Spleen (tissue), 11 donors: ENCODE results near the gene AFM. TPM values are rescaled to one million over a fixed set of nuclear protein-coding genes. Genes with fewer than 3 reads are reported as not detected.

ENCODE experiments used
- DNase-seq: peaks from one replicate; pipeline ENCODE4 v3.0.0-alpha.2; 2020
- H3K27ac ChIP-seq, 8 donors: fragments of 200-600 bp; sonication (generic) in 7 of 8; 1 replicate in 4 of 8; 2 replicates in 4 of 8; pipeline versions ENCODE4 v1.5.0 to v1.8.0; 2016 to 2021; ENCODE audit warnings: inconsistent platforms in 4 of 8, mild to moderate bottlenecking in 4 of 8, moderate library complexity in 1 of 8
- H3K27me3 ChIP-seq, 7 donors: fragments of 200-600 bp; sonication (generic) in 6 of 7; replicated peaks in 1 of 7; 1 replicate in 4 of 7; 2 replicates in 3 of 7; pipeline versions ENCODE4 v1.5.0 to v1.8.0; 2016 to 2021; ENCODE audit warnings: inconsistent platforms in 3 of 7, mild to moderate bottlenecking in 1 of 7
- H3K36me3 ChIP-seq, 6 donors: fragments of 200-600 bp; sonication (generic) in 5 of 6; 1 replicate in 4 of 6; 2 replicates in 2 of 6; pipeline versions ENCODE4 v1.5.0 to v1.8.0; 2016 to 2021; ENCODE audit warnings: inconsistent platforms in 2 of 6
- H3K4me1 ChIP-seq, 6 donors: fragments of 200-600 bp; sonication (generic) in 5 of 6; 1 replicate in 3 of 6; 2 replicates in 3 of 6; pipeline versions ENCODE4 v1.5.0 to v1.8.0; 2016 to 2021; ENCODE audit warnings: inconsistent platforms in 3 of 6
- H3K4me3 ChIP-seq, 8 donors: fragments of 200-600 bp; sonication (generic) in 7 of 8; 1 replicate in 4 of 8; 2 replicates in 4 of 8; pipeline versions ENCODE4 v1.5.0 to v1.8.0; 2016 to 2021; ENCODE audit warnings: inconsistent platforms in 4 of 8, mild to moderate bottlenecking in 4 of 8, moderate library complexity in 2 of 8
- H3K9me3 ChIP-seq, 8 donors: fragments of 200-600 bp; sonication (generic) in 7 of 8; 1 replicate in 4 of 8; 2 replicates in 4 of 8; pipeline versions ENCODE4 v1.5.0 to v1.8.0; 2016 to 2021; ENCODE audit warnings: inconsistent platforms in 4 of 8
- POLR2A ChIP-seq, 3 donors: fragments of 450-650 bp; IDR thresholded peaks; one replicate each; pipeline ENCODE4 v1.5.1; 2017; ENCODE audit warnings: antibody characterized with exemption in 3 of 3, mild to moderate bottlenecking in 1 of 3
- POLR2AphosphoS5 ChIP-seq, 3 donors: sonication (generic); formaldehyde crosslinking; IDR thresholded peaks; one replicate each; pipeline ENCODE4 v1.5.1; 2017; ENCODE audit warnings: antibody characterized with exemption in 3 of 3
- WGBS, 5 donors: extraction: QIAGEN DNeasy Blood & Tissue Kit in 3 of 5; methylation state at CpG; one replicate each; pipeline versions ENCODE4 v1.1.5 to v1.1.7; 2013 to 2018; 5-methylcytosine and 5-hydroxymethylcytosine counted together
- intact Hi-C: fragments of 100-400 bp; cut with DNase I; formaldehyde crosslinking; loops from one replicate; pipeline ENCODE4 v1.15.0; 2023; ENCODE audit warnings: low total_unique reads
- polyA plus RNA-seq, 3 donors: library from polyadenylated mRNA; stranded (reverse); fragments of 200-250 nt; gene quantifications; one replicate each; pipeline ENCODE4 v1.2.1, GENCODE V29; 2013
- total RNA-seq, 7 donors: library from RNA; depleted of rRNA in 3 of 7; stranded (reverse); fragments of >200 nt in 3 of 7; fragmentation: NEBNext Ultra II Directional in 4 of 7; extraction: Animal tissue kit (Norgen Biotek cat#: 25700) in 4 of 7; gene quantifications; one replicate each; pipeline versions ENCODE4 v1.1.0 to v1.2.1, GENCODE V29; 2016 to 2021
- TF ChIP-seq, protein P1 (sequence below), 11 experiments: fragments of 200-600 bp in 7 of 11; fragments of 450-650 bp in 4 of 11; sonication (generic) in 4 of 11; IDR thresholded peaks in 8 of 11; conservative IDR thresholded peaks in 3 of 11; 1 replicate in 7 of 11; 2 replicates in 4 of 11; pipeline versions ENCODE4 v1.4.0 to v1.8.0; 2016 to 2021; ENCODE audit warnings: antibody characterized with exemption in 11 of 11, inconsistent platforms in 4 of 11, mild to moderate bottlenecking in 1 of 11
- donor health status: healthy with polysubstance abuse.
- donor health status: DM: no; HTN: no; CAD: no; lungs with moderate emphysema.
- donor health status: DM: no; HTN: no; CAD: no.
- donor health status: Bipolar disorder and iron deficiency.
- donor health status: healthy.
- donor health status: DM: no; HTN: no; CAD: no.
- donor health status: DM: yes; HTN: yes; CAD: no.

Gene AFM
- total and polyA plus RNA-seq, 10 donors = not detected

DNA sequence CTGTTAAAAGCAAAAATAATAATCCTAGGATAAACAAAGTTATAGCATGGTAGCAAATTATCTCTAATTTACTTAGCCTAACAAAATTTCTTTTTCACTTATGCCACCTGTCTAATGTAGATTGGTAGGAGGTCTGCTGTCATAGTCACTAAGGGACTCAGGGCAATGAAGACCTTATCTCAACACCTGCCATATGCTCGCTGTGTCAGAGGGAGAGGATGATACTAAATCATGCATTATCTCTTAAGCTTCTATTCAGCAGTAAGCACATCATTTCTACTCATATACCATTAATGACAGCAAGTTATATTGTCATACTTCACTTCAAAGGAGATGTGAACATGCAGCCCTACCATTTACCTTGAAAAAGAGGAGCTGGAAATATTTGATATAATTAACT, 44.1 kb downstream of the AFM start:
- Histone ChIP-seq H3K27ac (no peak overlapping the region), H3K4me1 (no peaks in the 10 kb centered on the region), H3K4me3 (no peak overlapping the region), H3K27me3 (no peaks in the 10 kb centered on the region), H3K9me3 (no peaks in the 10 kb centered on the region), H3K36me3 (no peaks in the 10 kb centered on the region)
- DNase-seq = no peak
- TF ChIP-seq, protein P1, sequence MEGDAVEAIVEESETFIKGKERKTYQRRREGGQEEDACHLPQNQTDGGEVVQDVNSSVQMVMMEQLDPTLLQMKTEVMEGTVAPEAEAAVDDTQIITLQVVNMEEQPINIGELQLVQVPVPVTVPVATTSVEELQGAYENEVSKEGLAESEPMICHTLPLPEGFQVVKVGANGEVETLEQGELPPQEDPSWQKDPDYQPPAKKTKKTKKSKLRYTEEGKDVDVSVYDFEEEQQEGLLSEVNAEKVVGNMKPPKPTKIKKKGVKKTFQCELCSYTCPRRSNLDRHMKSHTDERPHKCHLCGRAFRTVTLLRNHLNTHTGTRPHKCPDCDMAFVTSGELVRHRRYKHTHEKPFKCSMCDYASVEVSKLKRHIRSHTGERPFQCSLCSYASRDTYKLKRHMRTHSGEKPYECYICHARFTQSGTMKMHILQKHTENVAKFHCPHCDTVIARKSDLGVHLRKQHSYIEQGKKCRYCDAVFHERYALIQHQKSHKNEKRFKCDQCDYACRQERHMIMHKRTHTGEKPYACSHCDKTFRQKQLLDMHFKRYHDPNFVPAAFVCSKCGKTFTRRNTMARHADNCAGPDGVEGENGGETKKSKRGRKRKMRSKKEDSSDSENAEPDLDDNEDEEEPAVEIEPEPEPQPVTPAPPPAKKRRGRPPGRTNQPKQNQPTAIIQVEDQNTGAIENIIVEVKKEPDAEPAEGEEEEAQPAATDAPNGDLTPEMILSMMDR (IDR thresholded peaks at IDR 0.05 in 8 of 11, conservative IDR thresholded peaks at IDR 0.05 in 3 of 11) = no peak
- TF ChIP-seq POLR2AphosphoS5 (IDR thresholded peaks at IDR 0.05) = no peak
- TF ChIP-seq POLR2A (IDR thresholded peaks at IDR 0.05) = no peak
- intact Hi-C loops = no loop called here
- 61 to 88% (median 74%) methylated on average over 1 of the region's 1 CpG for WGBS, 5 donors

DNA sequence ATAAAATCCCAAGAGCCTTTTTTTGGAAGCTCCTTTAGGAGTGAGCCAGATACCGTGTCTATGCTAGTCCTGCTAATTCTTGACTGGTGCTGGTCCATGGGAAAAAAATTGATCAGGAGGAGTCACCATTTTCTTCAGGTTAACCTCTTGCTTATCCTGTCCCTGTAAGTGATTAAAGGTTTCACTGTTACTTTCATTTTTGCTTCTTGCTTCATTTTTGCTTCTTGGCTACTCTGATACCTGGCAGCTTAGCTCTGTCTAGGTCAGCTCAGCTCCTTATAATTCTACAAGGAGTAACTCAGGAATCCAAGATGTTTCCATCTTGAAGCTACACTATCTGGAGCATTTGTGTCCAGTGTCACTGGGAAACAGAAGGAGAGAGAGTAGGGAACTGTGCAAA, 45.7 kb downstream of the AFM start:
- no peak overlapping the region for H3K4me3 ChIP-seq
- no peaks in the 10 kb centered on the region for H3K4me1 ChIP-seq
- DNase-seq = no peak
- no peaks in the 10 kb centered on the region for H3K36me3 ChIP-seq
- 77 to 100% (median 90%) methylated on average over 1 of the region's 1 CpG for WGBS, 5 donors
- H3K27ac ChIP-seq = no peak overlapping the region
- no peaks in the 10 kb centered on the region for H3K27me3 ChIP-seq
- intact Hi-C loops = no loop called here
- H3K9me3 ChIP-seq = no peaks in the 10 kb centered on the region
- TF ChIP-seq POLR2A (IDR thresholded peaks at IDR 0.05) = no peak
- no peak for TF ChIP-seq POLR2AphosphoS5 (IDR thresholded peaks at IDR 0.05)
- TF ChIP-seq, protein P1 (IDR thresholded peaks at IDR 0.05 in 8 of 11, conservative IDR thresholded peaks at IDR 0.05 in 3 of 11) = no peak

DNA sequence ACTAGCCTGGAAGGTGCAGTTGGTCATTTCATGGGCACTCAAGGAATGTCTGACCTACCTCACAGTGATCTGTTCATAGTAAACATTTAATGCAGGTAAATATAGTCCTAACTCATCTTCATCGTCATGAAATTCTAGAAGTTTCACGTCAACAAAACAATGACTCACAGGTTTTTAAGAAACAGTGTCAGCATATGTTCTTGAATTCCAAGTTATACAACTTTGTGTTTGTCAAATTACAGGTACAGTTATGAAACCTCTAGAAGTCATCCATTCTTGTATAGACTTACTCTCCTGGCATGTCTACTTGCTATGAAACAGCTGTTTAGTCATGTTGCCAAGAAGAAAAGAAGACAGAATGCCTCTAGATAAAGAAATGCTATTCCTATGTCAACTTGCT, 46.6 kb downstream of the AFM start:
- no peaks in the 10 kb centered on the region for H3K4me1 ChIP-seq
- no peaks in the 10 kb centered on the region for H3K9me3 ChIP-seq
- H3K36me3 ChIP-seq = no peaks in the 10 kb centered on the region
- DNase-seq = no peak
- no peak overlapping the region for H3K4me3 ChIP-seq
- 87 to 97% (median 93%) methylated on average over 2 of the region's 2 CpGs for whole genome bisulfite sequencing, 5 donors
- no peak overlapping the region for H3K27ac ChIP-seq
- TF ChIP-seq, protein P1 (IDR thresholded peaks at IDR 0.05 in 8 of 11, conservative IDR thresholded peaks at IDR 0.05 in 3 of 11) = no peak
- TF ChIP-seq POLR2AphosphoS5 (IDR thresholded peaks at IDR 0.05) (no peak), POLR2A (IDR thresholded peaks at IDR 0.05) (no peak)
- intact Hi-C loops = no loop called here
- no peaks in the 10 kb centered on the region for H3K27me3 ChIP-seq

DNA sequence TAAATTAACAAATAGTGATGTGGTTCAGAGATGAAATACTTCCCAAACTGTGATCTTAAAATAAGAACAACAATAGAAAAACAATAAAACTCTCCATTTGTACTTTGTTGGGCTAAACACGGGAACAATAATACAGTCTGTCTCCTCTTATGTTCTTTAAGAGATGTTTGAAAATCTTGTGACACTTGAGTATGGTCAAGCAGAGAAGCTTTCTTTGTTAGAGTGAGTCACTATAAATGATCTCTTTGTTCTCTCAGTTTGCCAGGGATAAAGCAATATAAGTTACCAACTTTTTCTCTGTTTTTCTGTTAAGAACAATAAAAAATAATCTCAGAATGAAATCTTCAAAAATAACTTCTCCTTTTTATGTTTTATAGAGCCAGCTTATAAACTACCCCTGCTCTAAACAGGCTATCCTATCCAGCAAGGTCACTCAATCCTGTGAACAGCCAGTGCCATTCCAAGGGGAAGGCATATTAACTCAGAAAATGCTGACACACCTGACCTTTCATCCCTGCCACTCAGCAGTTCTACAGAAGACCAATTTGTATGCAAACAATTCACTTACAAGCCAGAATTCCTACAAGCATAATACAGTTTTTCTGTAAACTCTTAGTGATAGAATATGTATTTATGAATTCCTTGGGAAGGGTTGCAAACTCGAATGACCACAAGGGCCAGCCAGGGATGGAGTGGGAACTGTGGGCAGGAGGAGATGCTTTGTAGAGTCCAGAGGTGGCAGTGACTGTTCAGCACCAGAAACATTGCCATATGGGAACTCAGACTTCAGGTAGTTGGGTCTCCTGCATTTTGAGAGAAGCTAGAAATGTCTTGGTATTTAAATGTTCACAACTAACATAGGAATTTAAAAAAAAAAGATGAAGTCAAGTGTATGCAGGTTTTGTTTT, 52.2 kb downstream of the AFM start:
- H3K36me3 ChIP-seq = no peaks in the 10 kb centered on the region
- no peak overlapping the region for H3K27ac ChIP-seq
- TF ChIP-seq POLR2AphosphoS5 (IDR thresholded peaks at IDR 0.05) (no peak), POLR2A (IDR thresholded peaks at IDR 0.05) (no peak)
- TF ChIP-seq, protein P1 (IDR thresholded peaks at IDR 0.05 in 8 of 11, conservative IDR thresholded peaks at IDR 0.05 in 3 of 11) = no peak
- intact Hi-C loops = no loop called here
- H3K4me1 ChIP-seq = no peaks in the 10 kb centered on the region
- no peaks in the 10 kb centered on the region for H3K27me3 ChIP-seq
- no peaks in the 10 kb centered on the region for H3K9me3 ChIP-seq
- DNase-seq = no peak
- H3K4me3 ChIP-seq = no peak overlapping the region
- 70 to 83% (median 74%) methylated on average over 2 of the region's 2 CpGs for WGBS, 5 donors
